ENCODE results near the gene SLC24A3.

DNA sequence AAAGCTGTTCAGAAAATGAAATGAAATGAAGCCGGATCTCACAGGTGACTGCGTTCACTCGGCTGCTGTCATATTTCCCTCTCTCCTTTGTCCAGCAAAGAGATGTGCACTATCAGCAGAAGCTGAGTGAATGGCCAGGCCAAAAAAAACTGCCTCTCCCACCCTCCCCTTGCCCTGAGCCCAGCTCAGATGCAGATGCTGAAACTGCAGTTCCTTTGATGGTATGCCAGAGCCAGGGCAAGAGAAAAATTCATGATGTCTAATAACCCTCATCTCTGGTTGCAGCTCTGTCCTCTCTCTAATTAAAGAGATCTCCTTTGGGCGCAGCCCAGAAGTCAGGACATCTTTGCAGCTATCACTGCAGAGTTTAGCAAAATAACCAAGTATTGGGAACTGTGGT, 335.1 kb downstream of the SLC24A3 start:
- TF ChIP-seq CTCF (IDR thresholded peaks at IDR 0.05) (no peak), EZH2phosphoT487 (IDR thresholded peaks at IDR 0.05) (no peak)
